Activated naive CD8-positive, alpha-beta T cell treated with anti-CD3 and anti-CD28 coated beads for 36 hours (primary cell): Measurements from ENCODE around the gene GSG1L. TPM values are rescaled to one million over a fixed set of nuclear protein-coding genes. Genes with fewer than 3 reads are reported as not detected.
A peak's percentile ranks its signal among the peaks of the same experiment; 100 is the strongest.

ENCODE experiments used
- DNase-seq: peaks from one replicate; pipeline ENCODE4 v3.0.0; 2021
- H3K27ac Mint-ChIP-seq: one replicate; pipeline ENCODE4 v1.8.0; 2022; ENCODE audit warnings: mild to moderate bottlenecking, moderate library complexity, mixed read lengths
- H3K27me3 Mint-ChIP-seq: one replicate; pipeline ENCODE4 v1.8.0; 2022; ENCODE audit warnings: mild to moderate bottlenecking, mixed read lengths
- H3K36me3 Mint-ChIP-seq: one replicate; pipeline ENCODE4 v1.8.0; 2021; ENCODE audit warnings: mild to moderate bottlenecking, mixed read lengths
- H3K4me1 Mint-ChIP-seq: one replicate; pipeline ENCODE4 v1.8.0; 2021; ENCODE audit warnings: mixed read lengths
- H3K4me3 Mint-ChIP-seq: one replicate; pipeline ENCODE4 v1.8.0; 2022; ENCODE audit warnings: mild to moderate bottlenecking, moderate library complexity, mixed read lengths
- H3K9me3 Mint-ChIP-seq: one replicate; pipeline ENCODE4 v1.8.0; 2022; ENCODE audit warnings: mixed read lengths
- total RNA-seq, 2 experiments: library from RNA; stranded (reverse); gene quantifications; one replicate each; pipeline ENCODE4 v1.2.3, GENCODE V29; 2021

The GSG1L gene
- total RNA-seq, 2 experiments from 2014 or later, result not detected

GRCh38 chr16:27803775-27804549, 259.6 kb downstream of the GSG1L start:
- Mint-ChIP-seq H3K4me3 (no peak overlapping the region), H3K4me1 (no peaks in the 10 kb centered on the region), H3K27ac (no peak overlapping the region)

GRCh38 chr16:27802664-27803439, 260.7 kb downstream of the GSG1L start:
- no peak for DNase-seq
- no peaks in the 10 kb centered on the region for H3K9me3 Mint-ChIP-seq
- no peaks in the 10 kb centered on the region for H3K4me1 Mint-ChIP-seq
- no peak overlapping the region for H3K4me3 Mint-ChIP-seq
- H3K27ac Mint-ChIP-seq, result no peak overlapping the region
- H3K36me3 Mint-ChIP-seq, result no peaks in the 10 kb centered on the region
- peaks cover 28% of the 10 kb centered on the region for H3K27me3 Mint-ChIP-seq

More at GRCh38 chr16:27803775-27804549, 259.6 kb downstream of the GSG1L start:
- Mint-ChIP-seq H3K36me3 (no peaks in the 10 kb centered on the region), H3K27me3 (peaks cover 28% of the 10 kb centered on the region), H3K9me3 (no peaks in the 10 kb centered on the region)
- DNase-seq, result no peak

- H3K36me3 Mint-ChIP-seq, result no peaks in the 10 kb centered on the region
- peaks cover 28% of the 10 kb centered on the region for H3K27me3 Mint-ChIP-seq
- no peaks in the 10 kb centered on the region for H3K9me3 Mint-ChIP-seq
- H3K4me3 Mint-ChIP-seq, result no peak overlapping the region
- DNase-seq, result no peak
- H3K27ac Mint-ChIP-seq, result no peak overlapping the region
- H3K4me1 Mint-ChIP-seq, result no peaks in the 10 kb centered on the region
These were observed 262.1 kb downstream of the GSG1L start for GRCh38 chr16:27801289-27801945.

GRCh38 chr16:27800817-27801216, 262.7 kb downstream of the GSG1L start:
- H3K4me3 Mint-ChIP-seq, result no peak overlapping the region
- H3K27me3 Mint-ChIP-seq, result peaks cover 26% of the 10 kb centered on the region
- no peaks in the 10 kb centered on the region for H3K36me3 Mint-ChIP-seq
- no peaks in the 10 kb centered on the region for H3K4me1 Mint-ChIP-seq
- H3K27ac Mint-ChIP-seq, result no peak overlapping the region
- no peaks in the 10 kb centered on the region for H3K9me3 Mint-ChIP-seq
- no peak for DNase-seq

- no peaks in the 10 kb centered on the region for H3K36me3 Mint-ChIP-seq
- H3K9me3 Mint-ChIP-seq, result no peaks in the 10 kb centered on the region
- peaks cover 28% of the 10 kb centered on the region for H3K27me3 Mint-ChIP-seq
- H3K4me1 Mint-ChIP-seq, result no peaks in the 10 kb centered on the region
- no peak for DNase-seq
- no peak overlapping the region for H3K4me3 Mint-ChIP-seq
- H3K27ac Mint-ChIP-seq, result no peak overlapping the region
These were observed 263.6 kb downstream of the GSG1L start for GRCh38 chr16:27799896-27800295.

- Mint-ChIP-seq H3K27ac (no peak overlapping the region), H3K27me3 (peaks cover 15% of the 10 kb centered on the region), H3K4me1 (no peaks in the 10 kb centered on the region), H3K9me3 (no peaks in the 10 kb centered on the region), H3K36me3 (no peaks in the 10 kb centered on the region), H3K4me3 (no peak overlapping the region)
- no peak for DNase-seq
These were observed 265.3 kb downstream of the GSG1L start for GRCh38 chr16:27798241-27798640.

GRCh38 chr16:27795992-27796614, 267.4 kb downstream of the GSG1L start:
- Mint-ChIP-seq H3K4me3 (no peak overlapping the region), H3K27me3 (peaks cover 5% of the 10 kb centered on the region), H3K36me3 (no peaks in the 10 kb centered on the region), H3K27ac (no peak overlapping the region), H3K4me1 (no peaks in the 10 kb centered on the region), H3K9me3 (no peaks in the 10 kb centered on the region)
- peak; percentile 8 for DNase-seq

GRCh38 chr16:27793249-27793622, 270.3 kb downstream of the GSG1L start:
- no peak for DNase-seq
- Mint-ChIP-seq H3K9me3 (no peaks in the 10 kb centered on the region), H3K36me3 (no peaks in the 10 kb centered on the region), H3K4me1 (no peaks in the 10 kb centered on the region), H3K27me3 (peaks cover 5% of the 10 kb centered on the region), H3K27ac (no peak overlapping the region), H3K4me3 (no peak overlapping the region)

- Mint-ChIP-seq H3K36me3 (no peaks in the 10 kb centered on the region), H3K4me3 (no peak overlapping the region), H3K27me3 (peaks cover 5% of the 10 kb centered on the region), H3K4me1 (no peaks in the 10 kb centered on the region), H3K27ac (no peak overlapping the region), H3K9me3 (no peaks in the 10 kb centered on the region)
- DNase-seq, result no peak
These were observed 270.8 kb downstream of the GSG1L start for GRCh38 chr16:27792486-27793248.

GRCh38 chr16:27791404-27791719, 272.2 kb downstream of the GSG1L start:
- no peak for DNase-seq
- no peak overlapping the region for H3K27ac Mint-ChIP-seq
- H3K4me3 Mint-ChIP-seq, result no peak overlapping the region
- H3K36me3 Mint-ChIP-seq, result no peaks in the 10 kb centered on the region
- H3K9me3 Mint-ChIP-seq, result no peaks in the 10 kb centered on the region
- H3K4me1 Mint-ChIP-seq, result no peaks in the 10 kb centered on the region
- H3K27me3 Mint-ChIP-seq, result peaks cover 5% of the 10 kb centered on the region

- no peak for DNase-seq
- H3K27me3 Mint-ChIP-seq, result peaks cover 2% of the 10 kb centered on the region
- H3K36me3 Mint-ChIP-seq, result no peaks in the 10 kb centered on the region
- no peak overlapping the region for H3K4me3 Mint-ChIP-seq
- no peak overlapping the region for H3K27ac Mint-ChIP-seq
- no peaks in the 10 kb centered on the region for H3K4me1 Mint-ChIP-seq
- no peaks in the 10 kb centered on the region for H3K9me3 Mint-ChIP-seq
These were observed 272.7 kb downstream of the GSG1L start for GRCh38 chr16:27790546-27791403.

- Mint-ChIP-seq H3K4me1 (no peaks in the 10 kb centered on the region), H3K36me3 (no peaks in the 10 kb centered on the region), H3K27ac (no peak overlapping the region), H3K9me3 (no peaks in the 10 kb centered on the region), H3K27me3 (no peaks in the 10 kb centered on the region), H3K4me3 (no peak overlapping the region)
- no peak for DNase-seq
These were observed 273.8 kb downstream of the GSG1L start for GRCh38 chr16:27789595-27790241.

GRCh38 chr16:27789150-27789549, 274.4 kb downstream of the GSG1L start:
- no peak for DNase-seq
- H3K4me3 Mint-ChIP-seq, result no peak overlapping the region
- H3K27ac Mint-ChIP-seq, result no peak overlapping the region
- H3K4me1 Mint-ChIP-seq, result no peaks in the 10 kb centered on the region
- H3K36me3 Mint-ChIP-seq, result no peaks in the 10 kb centered on the region
- no peaks in the 10 kb centered on the region for H3K9me3 Mint-ChIP-seq
- H3K27me3 Mint-ChIP-seq, result no peaks in the 10 kb centered on the region
